CD14-positive monocyte (primary cell): Measurements from ENCODE around the gene VSIG8. TPM values are rescaled to one million over a fixed set of nuclear protein-coding genes. Genes with fewer than 3 reads are reported as not detected.
A peak's percentile ranks its signal among the peaks of the same experiment; 100 is the strongest.

Experiments
- DNase-seq, 3 donors: peaks; one replicate each; pipeline ENCODE4 v3.0.0-alpha.2; 2011 to 2022
- H2AFZ ChIP-seq: 2 replicates; pipeline ENCODE4 v1.6.0; 2012; ENCODE audit warnings: mild to moderate bottlenecking, low read depth, low read length, inconsistent platforms; ENCODE audit not compliant: insufficient read depth, poor library complexity, severe bottlenecking
- H3K27ac ChIP-seq, 2 donors: 1 replicate in 1 of 2; 2 replicates in 1 of 2; pipeline ENCODE4 v1.5.1; 2012 to 2013; ENCODE audit warnings: low read length in 2 of 2, control low read depth in 1 of 2, inconsistent platforms in 1 of 2, low read depth in 1 of 2, mild to moderate bottlenecking in 1 of 2
- H3K27me3 ChIP-seq, 2 donors: one replicate each; pipeline versions ENCODE4 v1.6.0 to v1.6.1; 2011 to 2013; ENCODE audit warnings: low read length in 2 of 2; ENCODE audit not compliant: control insufficient read depth in 2 of 2, insufficient read depth in 2 of 2
- H3K36me3 ChIP-seq, 2 donors: replicated peaks in 1 of 2; 1 replicate in 1 of 2; 2 replicates in 1 of 2; pipeline versions ENCODE4 v1.5.1 to v1.6.1; 2012 to 2013; ENCODE audit warnings: low read length in 2 of 2, control low read depth in 1 of 2, inconsistent platforms in 1 of 2, mild to moderate bottlenecking in 1 of 2; ENCODE audit not compliant: insufficient read depth in 2 of 2, control insufficient read depth in 1 of 2
- H3K4me1 ChIP-seq, 2 donors: 1 replicate in 1 of 2; 2 replicates in 1 of 2; pipeline versions ENCODE4 v1.5.1 to v1.6.1; 2012 to 2013; ENCODE audit warnings: low read length in 2 of 2, control low read depth in 1 of 2, inconsistent platforms in 1 of 2, mild to moderate bottlenecking in 1 of 2, moderate library complexity in 1 of 2; ENCODE audit not compliant: insufficient read depth in 2 of 2, control insufficient read depth in 1 of 2
- H3K4me2 ChIP-seq: replicated peaks from 2 replicates; pipeline ENCODE3; 2012; ENCODE audit warnings: low read length, moderate library complexity, mild to moderate bottlenecking; ENCODE audit not compliant: poor library complexity, severe bottlenecking; ENCODE audit errors: extremely low read depth
- H3K4me3 ChIP-seq, 3 experiments: fragments of 200-600 bp in 1 of 3; sonication (generic) in 1 of 3; replicated peaks in 1 of 3; 1 replicate in 2 of 3; 2 replicates in 1 of 3; pipeline ENCODE4 v1.5.1; 2011 to 2013; ENCODE audit warnings: low read length in 3 of 3, mild to moderate bottlenecking in 3 of 3, control low read depth in 2 of 3, low read depth in 2 of 3, inconsistent platforms in 1 of 3, moderate library complexity in 1 of 3
- H3K79me2 ChIP-seq: 2 replicates; pipeline ENCODE4 v1.6.0; 2012; ENCODE audit warnings: mild to moderate bottlenecking, control low read depth, inconsistent platforms, low read length, moderate library complexity; ENCODE audit not compliant: insufficient read depth
- H3K9ac ChIP-seq: 2 replicates; pipeline ENCODE4 v1.6.0; 2017; ENCODE audit warnings: low read length, mild to moderate bottlenecking; ENCODE audit not compliant: insufficient read depth, poor library complexity, severe bottlenecking
- H3K9me3 ChIP-seq, 2 donors: replicated peaks in 1 of 2; 1 replicate in 1 of 2; 2 replicates in 1 of 2; pipeline versions ENCODE4 v1.5.1 to v1.6.1; 2012 to 2013; ENCODE audit warnings: low read length in 2 of 2, control low read depth in 1 of 2; ENCODE audit not compliant: control insufficient read depth in 1 of 2, insufficient read depth in 1 of 2
- H4K20me1 ChIP-seq: 2 replicates; pipeline ENCODE4 v1.6.0; 2012; ENCODE audit warnings: mild to moderate bottlenecking, low read length, control low read depth, moderate library complexity; ENCODE audit not compliant: insufficient read depth
- H3K27ac Mint-ChIP-seq, 7 donors: one replicate each; pipeline ENCODE4 v1.8.0; 2020; ENCODE audit warnings: mild to moderate bottlenecking in 7 of 7, mixed read lengths in 7 of 7, moderate library complexity in 6 of 7, inconsistent platforms in 2 of 7
- H3K27me3 Mint-ChIP-seq, 3 donors: one replicate each; pipeline ENCODE4 v1.8.0; 2021 to 2022; ENCODE audit warnings: low read depth in 3 of 3, mild to moderate bottlenecking in 3 of 3, mixed read lengths in 3 of 3, moderate library complexity in 3 of 3, inconsistent platforms in 1 of 3
- H3K36me3 Mint-ChIP-seq, 2 donors: one replicate each; pipeline ENCODE4 v1.8.0; 2020; ENCODE audit warnings: mixed read lengths in 2 of 2, inconsistent platforms in 1 of 2, mild to moderate bottlenecking in 1 of 2
- H3K4me1 Mint-ChIP-seq: one replicate; pipeline ENCODE4 v1.8.0; 2020; ENCODE audit warnings: mild to moderate bottlenecking, mixed read lengths
- H3K4me3 Mint-ChIP-seq, 2 donors: one replicate each; pipeline ENCODE4 v1.8.0; 2020; ENCODE audit warnings: mild to moderate bottlenecking in 2 of 2, mixed read lengths in 2 of 2, moderate library complexity in 1 of 2
- H3K9me3 Mint-ChIP-seq, 7 donors: one replicate each; pipeline ENCODE4 v1.8.0; 2020 to 2022; ENCODE audit warnings: mixed read lengths in 7 of 7, mild to moderate bottlenecking in 6 of 7, moderate library complexity in 6 of 7, inconsistent platforms in 2 of 7
- CTCF ChIP-seq: fragments of 200-600 bp; IDR thresholded peaks from one replicate; pipeline ENCODE4 v1.8.0; 2022; ENCODE audit warnings: antibody characterized with exemption, mild to moderate bottlenecking
- WGBS: methylation state at CpG from one replicate; pipeline ENCODE4 v1.1.5; 2013; ENCODE audit warnings: missing lambda C conversion rate; ENCODE audit not compliant: insufficient coverage; 5-methylcytosine and 5-hydroxymethylcytosine counted together
- intact Hi-C, 2 donors: fragments of 100-400 bp; cut with micrococcal nuclease; formaldehyde crosslinking; loops; one replicate each; pipeline versions ENCODE4 v1.15.0 to v1.15.1; 2023
- polyA plus RNA-seq, 3 donors: library from polyadenylated mRNA; depleted of rRNA in 1 of 3; unstranded in 2 of 3; stranded (reverse) in 1 of 3; fragments of 300-500 nt in 2 of 3; fragments of >200 nt in 1 of 3; fragmentation: Illumina TruSeq in 2 of 3; gene quantifications; 1 replicate in 2 of 3; 2 replicates in 1 of 3; pipeline ENCODE4 v1.2.3, GENCODE V29; 2012 to 2021

The VSIG8 gene
- polyA plus RNA-seq, 3 donors, result 0.04 TPM; not detected in 2

- no peak overlapping the region for H2AFZ ChIP-seq
- WGBS, result no CpG with 5 or more reads among the region's 2 CpGs
- H3K4me2 ChIP-seq, result peak overlapping the region; percentile 33
Measured at GRCh38 chr1:159882527-159882862, 20.0 kb upstream of the VSIG8 start.

GRCh38 chr1:159881622-159882526, 19.4 kb upstream of the VSIG8 start:
- Histone ChIP-seq H3K27me3 (no peaks in the 10 kb centered on the region), H3K79me2 (no peaks in the 10 kb centered on the region), H4K20me1 (no peaks in the 10 kb centered on the region), H3K4me2 (peak overlapping the region; percentile 33), H3K4me3 (no peak overlapping the region), H2AFZ (no peak overlapping the region), H3K9ac (no peak overlapping the region), H3K9me3 (no peaks in the 10 kb centered on the region), H3K4me1 (peaks cover 45 to 51% of the 10 kb centered on the region in 2 donors), H3K36me3 (no peaks in the 10 kb centered on the region), H3K27ac (peak overlapping the region in 1 of 2 donors; percentile 39)
- H3K9me3 Mint-ChIP-seq, result no peaks in the 10 kb centered on the region
- TF ChIP-seq CTCF, result no peak
- DNase-seq, result peak; percentile 64 to 89 (median 82)
- H3K4me3 Mint-ChIP-seq, result no peak overlapping the region
- no peaks in the 10 kb centered on the region for H3K36me3 Mint-ChIP-seq
- H3K4me1 Mint-ChIP-seq, result peaks cover 5% of the 10 kb centered on the region
- intact Hi-C loops, result no loop called here
- H3K27me3 Mint-ChIP-seq, result peaks cover 0 to 4% (median 0%) of the 10 kb centered on the region in 3 donors
- WGBS, result 57% methylated on average over 5 of the region's 6 CpGs
- H3K27ac Mint-ChIP-seq, result no peak overlapping the region

More at GRCh38 chr1:159882527-159882862, 20.0 kb upstream of the VSIG8 start:
- Mint-ChIP-seq H3K4me3 (no peak overlapping the region), H3K36me3 (no peaks in the 10 kb centered on the region), H3K27me3 (peaks cover 0 to 4% (median 3%) of the 10 kb centered on the region in 3 donors), H3K4me1 (peaks cover 11% of the 10 kb centered on the region), H3K9me3 (no peaks in the 10 kb centered on the region), H3K27ac (no peak overlapping the region)
- peaks cover 52 to 57% of the 10 kb centered on the region in 2 donors for H3K4me1 ChIP-seq
- no peak overlapping the region for H3K9ac ChIP-seq
- no peaks in the 10 kb centered on the region for H3K9me3 ChIP-seq
- DNase-seq, result peak in 2 of 3 donors; percentile 80 to 88
- no peaks in the 10 kb centered on the region for H3K27me3 ChIP-seq
- peak overlapping the region in 1 of 2 donors; percentile 39 for H3K27ac ChIP-seq
- H3K4me3 ChIP-seq, result no peak overlapping the region
- no peak for TF ChIP-seq CTCF
- H4K20me1 ChIP-seq, result no peaks in the 10 kb centered on the region
- H3K79me2 ChIP-seq, result no peaks in the 10 kb centered on the region
- intact Hi-C loops, result no loop called here
- H3K36me3 ChIP-seq, result no peaks in the 10 kb centered on the region
